IPS-NIHi7 (cell line): ENCODE measurements around the gene FLOT2.
A peak's percentile ranks its signal among the peaks of the same experiment; 100 is the strongest.
"Not testable (repeated sequence)": the region's sequence is repeated elsewhere in the genome, so short reads cannot be mapped to it uniquely, and the experiment has no call there.

Source experiments
- DNase-seq: peaks from one replicate; pipeline ENCODE4 v3.0.0; 2012; ENCODE audit warnings: mixed read lengths; ENCODE audit errors: extremely low spot score

Gene FLOT2

GRCh38 chr17:28896884-28897768 is at the start of gene FLOT2:
FLOT2 (minus strand) TSS chr17:28897733; CDS start chr17:28897574, 159 bp downstream.
- DNase-seq = peak; percentile 84

DNA sequence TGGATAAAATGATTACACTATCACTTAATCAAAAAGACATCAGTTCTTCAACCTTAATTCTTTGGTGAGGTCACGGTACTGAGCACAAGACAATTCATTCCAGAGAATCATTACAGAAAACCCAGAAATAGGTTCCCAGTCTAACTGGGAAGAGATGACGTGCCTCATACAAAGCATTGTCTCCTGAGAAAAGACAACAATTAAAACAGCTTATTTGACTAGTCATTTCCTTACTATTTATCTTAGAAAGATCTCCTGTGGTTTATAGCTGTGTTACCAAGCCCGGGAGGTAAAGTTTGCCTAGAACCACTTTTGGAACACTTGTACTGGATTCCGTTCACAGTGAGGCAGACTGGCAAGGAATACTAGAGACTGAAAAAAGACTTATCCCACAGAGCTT is 48.7 kb upstream of the FLOT2 start:
- no peak for DNase-seq

DNA sequence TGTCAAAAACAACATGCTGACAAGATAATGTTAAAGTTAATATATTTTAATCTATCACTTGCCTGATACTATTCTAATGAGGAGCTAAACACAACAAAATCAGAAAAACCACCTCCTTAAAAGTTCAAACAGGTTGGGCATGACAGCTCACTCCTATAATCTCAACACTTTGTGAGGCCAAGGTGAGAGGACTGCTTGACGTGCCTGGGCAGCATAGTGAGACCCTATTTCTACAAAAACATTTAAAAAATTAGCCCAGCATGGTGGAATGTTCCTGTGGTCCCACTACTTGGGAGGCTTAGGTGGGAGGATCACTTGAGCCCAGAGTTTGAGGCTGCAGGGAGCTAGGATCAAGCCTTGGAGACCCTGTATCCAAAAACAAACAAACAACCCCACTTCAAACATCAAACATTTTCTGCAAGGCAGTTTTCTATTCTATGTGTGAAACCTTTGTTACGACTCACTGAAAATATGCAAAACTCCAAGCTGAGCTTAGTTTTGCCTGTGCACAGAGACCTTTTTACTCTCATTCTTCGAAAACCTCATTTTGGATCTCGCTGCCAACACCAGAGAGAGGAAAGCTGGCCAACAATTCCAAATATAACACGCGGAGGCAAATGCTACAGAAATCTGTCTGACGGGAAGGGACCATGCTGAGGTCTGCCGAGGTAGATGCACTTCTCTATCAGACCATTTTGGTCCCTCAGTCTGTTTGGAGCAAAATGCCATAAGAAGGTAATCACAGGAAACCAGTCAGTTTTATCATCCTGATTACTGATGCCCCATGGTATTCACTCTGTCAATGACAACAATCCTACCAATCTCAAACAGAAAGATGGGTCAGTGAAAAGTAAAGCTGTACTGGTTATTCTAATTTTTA is 47.6 kb upstream of the FLOT2 start:
- DNase-seq = no peak

DNA sequence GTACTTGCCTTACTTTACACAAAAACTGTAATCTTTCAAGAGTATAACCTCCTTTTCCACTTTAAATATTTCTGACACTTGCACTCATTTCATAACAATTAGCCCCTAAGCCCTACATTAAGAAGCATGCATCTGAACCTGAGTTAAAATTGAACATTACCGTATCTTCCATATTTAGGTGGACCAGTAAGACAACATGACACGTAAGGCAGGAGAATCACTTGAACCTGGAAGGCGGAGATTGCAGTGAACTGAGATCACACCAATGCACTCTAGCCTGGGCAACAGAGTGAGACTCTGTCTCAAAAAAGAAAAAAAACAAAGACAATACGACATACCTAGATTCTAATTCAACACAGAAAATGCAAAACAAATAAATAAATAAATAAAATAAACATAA is 46.8 kb upstream of the FLOT2 start:
- no peak for DNase-seq

GRCh38 chr17:28942925-28943324 is 45.4 kb upstream of the FLOT2 start:
- DNase-seq = no peak

DNA sequence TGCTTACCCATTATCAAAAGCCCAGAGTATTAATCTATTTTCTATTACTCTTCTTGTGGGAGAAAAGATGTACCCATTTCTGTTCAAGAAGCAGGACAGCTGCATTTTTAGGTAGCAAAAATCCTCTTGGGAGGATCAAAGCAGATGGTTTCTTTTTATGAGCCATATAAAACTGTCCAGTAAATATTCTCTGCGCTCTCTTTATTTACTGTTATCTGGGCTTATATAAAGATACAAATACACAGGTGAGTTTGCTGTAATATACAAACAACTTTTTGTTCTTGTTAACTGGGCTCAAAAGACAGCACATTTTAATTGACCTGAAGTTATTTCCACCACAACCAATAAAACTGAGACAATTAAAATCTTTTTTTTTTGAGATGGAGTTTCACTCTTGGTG is 43.7 kb upstream of the FLOT2 start:
- no peak for DNase-seq

DNA sequence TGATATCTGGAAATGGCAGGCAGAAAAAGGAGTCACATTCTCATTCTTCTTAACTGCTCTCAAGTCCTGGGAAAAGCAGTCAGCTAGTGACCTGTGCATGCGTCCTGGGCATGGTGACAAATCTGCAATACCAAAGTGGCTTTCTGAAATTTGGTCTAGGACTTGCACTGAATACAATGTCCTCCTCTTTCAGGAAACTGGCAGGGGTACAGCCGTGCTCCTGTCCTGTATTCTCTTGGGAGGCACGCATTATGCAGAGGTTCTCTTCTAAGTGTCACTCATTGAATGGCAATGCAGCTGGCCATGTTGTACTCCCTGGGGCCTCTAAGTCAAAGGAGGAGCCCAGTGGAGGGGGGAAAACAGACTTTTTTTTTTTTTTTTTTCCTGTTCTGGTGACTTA is 43.1 kb upstream of the FLOT2 start:
- no peak for DNase-seq

DNA sequence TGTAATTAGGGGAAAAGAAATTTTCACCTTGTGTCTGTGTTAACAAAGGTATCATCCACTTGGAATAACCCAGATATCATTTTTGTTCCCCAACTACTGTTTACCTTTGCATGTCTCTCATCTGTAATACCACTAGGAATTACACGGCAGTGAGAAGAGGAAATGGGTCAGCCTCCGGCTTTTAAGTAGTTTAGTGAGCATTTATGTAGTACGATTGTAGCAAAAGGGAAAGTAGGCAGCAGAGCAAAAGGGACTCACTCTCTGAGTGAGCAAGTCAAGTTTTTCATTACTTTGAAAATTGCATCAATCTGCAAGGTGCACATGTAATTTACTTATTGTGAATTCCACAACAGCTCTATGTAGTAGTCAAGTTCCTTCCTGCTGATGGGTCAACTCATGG is 42.6 kb upstream of the FLOT2 start:
- DNase-seq = no peak

DNA sequence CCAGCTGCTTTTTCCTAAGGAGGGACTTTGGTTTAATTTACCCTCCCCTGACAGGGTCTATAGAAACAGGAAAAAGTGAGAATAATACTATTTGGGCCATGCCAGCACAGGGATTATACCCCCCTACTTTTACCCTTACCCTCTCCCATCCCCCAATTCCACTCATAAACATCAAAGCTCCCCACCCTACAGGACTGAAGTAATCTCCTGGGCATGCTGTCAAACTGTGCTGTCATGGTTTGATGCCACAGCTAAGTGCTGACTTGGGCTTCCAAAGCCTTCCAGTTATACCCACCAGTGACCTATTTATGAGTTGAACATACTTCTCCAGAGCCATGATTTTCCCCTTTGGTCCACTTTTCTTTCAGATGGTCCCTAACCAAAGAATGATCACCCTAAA is 41.0 kb upstream of the FLOT2 start:
- DNase-seq = no peak

DNA sequence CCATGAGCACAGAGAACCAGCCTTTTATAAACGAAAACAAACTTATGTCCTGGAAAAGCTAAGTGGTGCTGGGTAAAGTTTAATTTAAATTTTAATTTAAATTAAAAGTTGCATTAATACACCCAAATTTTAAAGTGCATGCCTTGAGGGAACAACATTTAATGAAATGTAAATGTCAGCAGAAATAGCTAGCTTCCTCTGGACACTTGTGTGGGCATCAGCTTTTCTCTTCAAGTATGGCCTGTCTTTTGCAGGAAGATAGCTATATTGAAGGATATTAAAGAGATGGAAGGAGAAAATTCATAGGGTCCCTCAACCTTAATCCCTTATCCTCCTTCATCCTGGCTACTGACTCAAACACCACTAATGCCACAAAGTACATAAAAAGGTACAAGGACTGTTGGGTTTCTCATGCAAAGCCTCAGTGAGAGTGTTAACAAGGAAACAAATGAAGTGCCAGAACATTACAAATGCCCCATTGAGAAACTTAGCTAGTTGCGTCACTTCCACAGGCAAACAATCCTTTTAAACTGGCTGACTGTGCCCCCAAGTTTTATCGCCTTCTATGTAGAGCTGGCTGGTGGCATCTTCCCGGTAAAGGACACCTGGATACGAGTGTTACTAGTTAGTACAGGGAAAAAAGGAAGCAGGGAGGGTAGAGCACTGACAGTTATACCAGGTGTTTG is 39.7 kb upstream of the FLOT2 start:
- DNase-seq = no peak

- DNase-seq = no peak
Measured at GRCh38 chr17:28935744-28936460, 38.4 kb upstream of the FLOT2 start.

GRCh38 chr17:28934508-28934907 is 37.0 kb upstream of the FLOT2 start:
- DNase-seq = not testable (repeated sequence)

DNA sequence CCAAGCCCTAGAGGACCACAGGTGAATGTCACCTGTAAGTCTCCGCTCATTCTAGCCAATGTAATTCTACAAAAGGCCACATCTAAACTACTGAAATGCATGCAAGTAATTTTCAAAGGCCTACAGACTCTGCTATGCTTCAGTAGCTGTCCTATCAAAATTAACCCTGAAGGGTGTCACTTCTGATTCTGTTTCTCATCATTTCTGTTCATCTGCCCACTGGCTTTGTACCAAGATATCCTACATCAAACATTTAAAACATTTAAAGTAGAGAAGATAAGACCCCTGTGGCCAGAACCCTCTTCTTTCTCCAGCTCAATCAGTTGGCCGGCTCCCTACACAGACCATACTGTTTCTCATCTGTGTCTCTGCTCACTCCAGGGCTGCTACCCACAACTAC is 32.3 kb upstream of the FLOT2 start:
- no peak for DNase-seq

GRCh38 chr17:28928061-28928460 is 30.5 kb upstream of the FLOT2 start:
- no peak for DNase-seq

GRCh38 chr17:28926786-28927185 is 29.3 kb upstream of the FLOT2 start:
- DNase-seq = no peak

DNA sequence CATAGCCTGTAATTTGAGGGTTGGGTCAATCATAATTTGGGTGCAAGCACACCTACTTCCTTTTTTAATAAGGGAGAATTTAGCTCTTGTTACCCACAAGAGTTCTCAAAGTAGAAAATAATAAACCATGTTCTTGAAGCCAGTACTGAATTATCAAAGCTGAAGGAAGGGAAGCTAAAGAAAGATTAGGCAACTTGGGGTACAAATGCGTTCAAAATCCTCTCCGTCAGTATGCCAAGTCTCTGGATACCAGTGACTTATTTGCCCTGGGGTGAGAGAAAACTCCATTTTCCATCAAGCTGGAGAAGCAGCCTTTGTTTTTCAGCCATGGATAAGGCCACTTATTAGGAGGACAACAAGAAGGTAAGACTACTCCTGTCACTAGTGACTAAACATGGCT is 28.8 kb upstream of the FLOT2 start:
- DNase-seq = no peak

GRCh38 chr17:28925912-28926365 is 28.4 kb upstream of the FLOT2 start:
- DNase-seq = no peak

DNA sequence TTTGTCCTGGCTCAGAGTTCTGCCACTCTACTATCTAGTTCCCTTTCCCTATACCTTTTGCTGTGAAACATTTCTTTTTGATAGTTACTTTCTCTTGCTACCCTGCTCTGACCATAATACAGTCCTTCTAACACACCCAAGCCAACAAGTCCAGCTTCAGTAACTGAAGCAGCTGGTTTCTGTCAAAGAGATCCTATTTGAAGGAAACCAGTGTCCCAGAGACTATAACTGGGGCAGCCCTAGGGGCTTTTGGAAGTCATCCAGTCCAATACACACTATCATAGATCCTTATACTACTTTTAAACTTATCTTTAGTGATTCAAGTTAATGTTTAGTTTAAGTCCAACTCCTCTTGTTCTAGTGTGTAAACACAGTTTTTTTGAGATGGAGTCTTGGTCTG is 22.7 kb upstream of the FLOT2 start:
- no peak for DNase-seq

- no peak for DNase-seq
Measured at GRCh38 chr17:28918295-28918694, 20.8 kb upstream of the FLOT2 start.

DNA sequence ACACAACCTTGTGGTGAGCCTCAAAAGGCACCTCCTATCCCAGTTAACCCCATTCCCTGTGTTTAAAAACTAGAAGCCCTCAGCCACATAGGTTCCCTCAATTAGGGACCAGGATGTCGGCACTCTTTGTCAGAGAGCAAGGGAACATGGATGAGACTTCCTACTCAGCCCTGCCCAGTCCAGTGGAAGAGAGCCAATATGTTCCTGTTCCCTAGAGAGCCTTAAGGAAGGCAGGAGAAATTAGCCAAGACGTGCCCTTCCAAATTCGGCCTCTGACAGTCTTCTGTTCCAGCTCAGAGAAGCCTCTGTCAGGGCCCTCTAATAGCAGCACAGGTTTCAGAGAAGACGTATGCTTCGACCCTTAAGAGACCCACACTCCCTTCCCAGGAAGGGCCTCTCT is 19.9 kb upstream of the FLOT2 start:
- DNase-seq = no peak

DNA sequence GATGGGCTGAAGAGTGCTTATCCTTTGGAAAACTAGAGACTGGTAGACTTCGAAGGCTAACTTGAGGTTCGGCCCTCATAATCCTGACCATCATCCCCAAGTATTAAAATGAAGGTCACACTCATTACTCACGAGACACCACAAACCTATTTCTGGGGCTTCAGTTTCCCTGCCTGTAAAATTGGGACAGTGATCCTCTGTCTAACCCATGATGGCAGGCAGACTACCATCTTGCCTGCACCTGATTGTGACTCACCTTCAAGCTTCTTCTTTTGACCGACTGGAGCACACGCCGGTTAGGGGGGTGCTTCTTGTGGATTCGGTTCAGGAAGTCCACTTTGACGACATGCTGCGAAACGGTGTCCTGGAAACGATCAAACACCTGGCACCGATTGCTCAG is 19.5 kb upstream of the FLOT2 start:
- DNase-seq = no peak
